Peyer's patch (tissue), 4 donors: Measurements from ENCODE around the gene ZNF346. TPM values are rescaled to one million over a fixed set of nuclear protein-coding genes. Genes with fewer than 3 reads are reported as not detected.

Source experiments
- DNase-seq, 3 donors: peaks; one replicate each; pipeline ENCODE4 v3.0.0-alpha.2; 2017 to 2019
- H3K27ac ChIP-seq, 4 donors: fragments of 200-600 bp; sonication (generic); one replicate each; pipeline ENCODE4 v1.5.1; 2016 to 2019
- H3K27me3 ChIP-seq, 2 donors: fragments of 200-600 bp; sonication (generic); one replicate each; pipeline ENCODE4 v1.5.1; 2019
- H3K36me3 ChIP-seq, 3 donors: fragments of 200-600 bp; sonication (generic); one replicate each; pipeline ENCODE4 v1.5.1; 2016 to 2019
- H3K4me1 ChIP-seq, 4 donors: fragments of 200-600 bp; sonication (generic); one replicate each; pipeline ENCODE4 v1.5.1; 2016 to 2019
- H3K4me3 ChIP-seq, 4 donors: fragments of 200-600 bp; sonication (generic); 1 replicate in 3 of 4; 2 replicates in 1 of 4; pipeline ENCODE4 v1.5.1; 2016 to 2019; ENCODE audit warnings: mild to moderate bottlenecking in 1 of 4
- H3K9me3 ChIP-seq, 4 donors: fragments of 200-600 bp; sonication (generic); one replicate each; pipeline ENCODE4 v1.5.1; 2016 to 2019; ENCODE audit warnings: mild to moderate bottlenecking in 1 of 4
- POLR2A ChIP-seq, 2 donors: fragments of 450-650 bp; IDR thresholded peaks; one replicate each; pipeline ENCODE4 v1.5.1; 2017; ENCODE audit warnings: antibody characterized with exemption in 2 of 2, mild to moderate bottlenecking in 2 of 2, moderate library complexity in 2 of 2
- total RNA-seq, 4 donors: library from RNA; depleted of rRNA; stranded (reverse); fragments of >200 nt; gene quantifications; one replicate each; pipeline ENCODE4 v1.1.0, GENCODE V29; 2016
- TF ChIP-seq, protein P1 (sequence below), 6 experiments: fragments of 450-650 bp in 4 of 6; fragments of 200-600 bp in 2 of 6; sonication (generic) in 1 of 6; IDR thresholded peaks; one replicate each; pipeline ENCODE4 v1.5.1; 2017 to 2019; ENCODE audit warnings: antibody characterized with exemption in 6 of 6, mild to moderate bottlenecking in 3 of 6, moderate library complexity in 1 of 6

The ZNF346 gene
- total RNA-seq, 4 donors from 2014 or later, result 15.9 to 27.3 (median 20.0) TPM

- no peak overlapping the region for H3K4me3 ChIP-seq
- peaks cover 0 to 31% (median 4%) of the 10 kb centered on the region in 4 donors for H3K4me1 ChIP-seq
- DNase-seq, result no peak
Measured at GRCh38 chr5:177084175-177084574, 61.7 kb downstream of the ZNF346 start.

GRCh38 chr5:177085985-177086653 is 63.6 kb downstream of the ZNF346 start:
- Histone ChIP-seq H3K4me3 (peak overlapping the region in 1 of 4 donors; percentile 74), H3K4me1 (peaks cover 0 to 49% (median 4%) of the 10 kb centered on the region in 4 donors), H3K27ac (peak overlapping the region; percentile 23 to 92 (median 74)), H3K36me3 (no peaks in the 10 kb centered on the region), H3K9me3 (no peaks in the 10 kb centered on the region), H3K27me3 (no peaks in the 10 kb centered on the region)
- no peak for DNase-seq
- TF ChIP-seq POLR2A (IDR thresholded peaks at IDR 0.05), result no peak
- TF ChIP-seq, protein P1, sequence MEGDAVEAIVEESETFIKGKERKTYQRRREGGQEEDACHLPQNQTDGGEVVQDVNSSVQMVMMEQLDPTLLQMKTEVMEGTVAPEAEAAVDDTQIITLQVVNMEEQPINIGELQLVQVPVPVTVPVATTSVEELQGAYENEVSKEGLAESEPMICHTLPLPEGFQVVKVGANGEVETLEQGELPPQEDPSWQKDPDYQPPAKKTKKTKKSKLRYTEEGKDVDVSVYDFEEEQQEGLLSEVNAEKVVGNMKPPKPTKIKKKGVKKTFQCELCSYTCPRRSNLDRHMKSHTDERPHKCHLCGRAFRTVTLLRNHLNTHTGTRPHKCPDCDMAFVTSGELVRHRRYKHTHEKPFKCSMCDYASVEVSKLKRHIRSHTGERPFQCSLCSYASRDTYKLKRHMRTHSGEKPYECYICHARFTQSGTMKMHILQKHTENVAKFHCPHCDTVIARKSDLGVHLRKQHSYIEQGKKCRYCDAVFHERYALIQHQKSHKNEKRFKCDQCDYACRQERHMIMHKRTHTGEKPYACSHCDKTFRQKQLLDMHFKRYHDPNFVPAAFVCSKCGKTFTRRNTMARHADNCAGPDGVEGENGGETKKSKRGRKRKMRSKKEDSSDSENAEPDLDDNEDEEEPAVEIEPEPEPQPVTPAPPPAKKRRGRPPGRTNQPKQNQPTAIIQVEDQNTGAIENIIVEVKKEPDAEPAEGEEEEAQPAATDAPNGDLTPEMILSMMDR (IDR thresholded peaks at IDR 0.05), result peak in 2 of 6 experiments; percentile 17 to 18

More at GRCh38 chr5:177084175-177084574, 61.7 kb downstream of the ZNF346 start:
- H3K9me3 ChIP-seq, result no peaks in the 10 kb centered on the region
- no peaks in the 10 kb centered on the region for H3K36me3 ChIP-seq
- no peak overlapping the region for H3K27ac ChIP-seq
- TF ChIP-seq, protein P1 (IDR thresholded peaks at IDR 0.05), result no peak
- no peak for TF ChIP-seq POLR2A (IDR thresholded peaks at IDR 0.05)
- no peaks in the 10 kb centered on the region for H3K27me3 ChIP-seq

- H3K4me1 ChIP-seq, result peaks cover 0 to 52% (median 4%) of the 10 kb centered on the region in 4 donors
- no peaks in the 10 kb centered on the region for H3K9me3 ChIP-seq
- peak within 1 kb of the TSS; percentile 49 to 92 (median 74) for H3K27ac ChIP-seq
- DNase-seq, result peak; percentile 71 to 94 (median 89)
- H3K36me3 ChIP-seq, result no peaks in the 10 kb centered on the region
- peak within 1 kb of the TSS; percentile 47 to 74 (median 64) for H3K4me3 ChIP-seq
- no peaks in the 10 kb centered on the region for H3K27me3 ChIP-seq
- TF ChIP-seq, protein P1 (IDR thresholded peaks at IDR 0.05), result peak in 5 of 6 experiments; percentile 68 to 97 (median 94)
- TF ChIP-seq POLR2A (IDR thresholded peaks at IDR 0.05), result peak; percentile 49 to 59
Measured at GRCh38 chr5:177086654-177087397, 64.3 kb downstream of the ZNF346 start, which contains the start of gene FGFR4. FGFR4 (plus strand) TSS chr5:177086915; CDS start chr5:177089603, 2,688 bp downstream.

GRCh38 chr5:177087398-177088005 is 65.0 kb downstream of the ZNF346 start:
- Histone ChIP-seq H3K4me3 (peak overlapping the region; percentile 47 to 74 (median 64)), H3K27me3 (no peaks in the 10 kb centered on the region), H3K4me1 (peaks cover 0 to 52% (median 4%) of the 10 kb centered on the region in 4 donors), H3K9me3 (no peaks in the 10 kb centered on the region), H3K36me3 (peaks cover 0 to 4% (median 0%) of the 10 kb centered on the region in 3 donors), H3K27ac (peak overlapping the region; percentile 49 to 92 (median 74))
- DNase-seq, result no peak
- TF ChIP-seq POLR2A (IDR thresholded peaks at IDR 0.05), result no peak
- TF ChIP-seq, protein P1 (IDR thresholded peaks at IDR 0.05), result no peak

DNA sequence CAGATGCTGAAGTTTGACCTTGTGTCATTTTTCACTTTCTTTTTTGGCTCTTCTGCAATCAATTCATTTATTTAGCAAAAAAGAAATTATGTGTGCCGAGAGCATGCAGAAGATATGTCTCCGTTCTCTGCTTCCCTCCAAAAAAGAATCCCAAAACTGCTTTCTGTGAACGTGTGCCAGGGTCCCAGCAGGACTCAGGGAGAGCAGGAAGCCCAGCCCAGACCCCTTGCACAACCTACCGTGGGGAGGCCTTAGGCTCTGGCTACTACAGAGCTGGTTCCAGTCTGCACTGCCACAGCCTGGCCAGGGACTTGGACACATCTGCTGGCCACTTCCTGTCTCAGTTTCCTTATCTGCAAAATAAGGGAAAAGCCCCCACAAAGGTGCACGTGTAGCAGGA is 66.6 kb downstream of the ZNF346 start:
- peaks cover 0 to 52% (median 4%) of the 10 kb centered on the region in 4 donors for H3K4me1 ChIP-seq
- peak overlapping the region; percentile 23 to 91 (median 34) for H3K27ac ChIP-seq
- no peaks in the 10 kb centered on the region for H3K27me3 ChIP-seq
- H3K9me3 ChIP-seq, result no peaks in the 10 kb centered on the region
- H3K4me3 ChIP-seq, result peak overlapping the region in 2 of 4 donors; percentile 1 to 8
- no peak for DNase-seq
- no peak for TF ChIP-seq POLR2A (IDR thresholded peaks at IDR 0.05)
- TF ChIP-seq, protein P1 (IDR thresholded peaks at IDR 0.05), result no peak
- H3K36me3 ChIP-seq, result peaks cover 0 to 14% (median 0%) of the 10 kb centered on the region in 3 donors
